DLD1 (cell line): Measurements from ENCODE around the gene RPL21.
"Not testable (repeated sequence)": the region's sequence is repeated elsewhere in the genome, so short reads cannot be mapped to it uniquely, and the experiment has no call there.

ENCODE experiments used
- in situ Hi-C: cut with HindIII; loops from 2 replicates; pipeline ENCODE4 v1.10.0; 2017; ENCODE audit warnings: low sequenced_read_pairs

The RPL21 gene

GRCh38 chr13:27251166-27252091 is at the start of gene RPL21:
TSS of gene RPL21 (plus strand) at chr13:27251558. CDS start at chr13:27253777, 2,219 bp downstream.
- in situ Hi-C loops: no loop called here

- in situ Hi-C loops: no loop called here
Measured at GRCh38 chr13:27201661-27202060, 49.7 kb upstream of the RPL21 start.

GRCh38 chr13:27203186-27203585 is 48.2 kb upstream of the RPL21 start:
- in situ Hi-C loops: no loop called here

GRCh38 chr13:27203854-27204253 is 47.5 kb upstream of the RPL21 start:
- in situ Hi-C loops: no loop called here

GRCh38 chr13:27208514-27208913 is 42.8 kb upstream of the RPL21 start:
- in situ Hi-C loops: no loop called here

GRCh38 chr13:27211271-27211670 is 40.1 kb upstream of the RPL21 start:
- in situ Hi-C loops: no loop called here

GRCh38 chr13:27211771-27212364 is 39.5 kb upstream of the RPL21 start:
- in situ Hi-C loops: no loop called here

- in situ Hi-C loops: not testable (repeated sequence)
Measured at GRCh38 chr13:27213386-27213785, 38.0 kb upstream of the RPL21 start.

GRCh38 chr13:27217791-27218190 is 33.6 kb upstream of the RPL21 start:
- in situ Hi-C loops: not testable (repeated sequence)

GRCh38 chr13:27218861-27219260 is 32.5 kb upstream of the RPL21 start:
- in situ Hi-C loops: not testable (repeated sequence)

GRCh38 chr13:27219611-27220010 is 31.7 kb upstream of the RPL21 start:
- in situ Hi-C loops: no loop called here

GRCh38 chr13:27222100-27222499 is 29.3 kb upstream of the RPL21 start:
- in situ Hi-C loops: not testable (repeated sequence)

GRCh38 chr13:27226991-27227390 is 24.4 kb upstream of the RPL21 start:
- in situ Hi-C loops: no loop called here

GRCh38 chr13:27228131-27228530 is 23.2 kb upstream of the RPL21 start:
- in situ Hi-C loops: no loop called here

- in situ Hi-C loops: no loop called here
Measured at GRCh38 chr13:27229642-27230041, 21.7 kb upstream of the RPL21 start.

GRCh38 chr13:27233964-27234363 is 17.4 kb upstream of the RPL21 start:
- in situ Hi-C loops: no loop called here

GRCh38 chr13:27236478-27236877 is 14.9 kb upstream of the RPL21 start:
- in situ Hi-C loops: no loop called here

- in situ Hi-C loops: no loop called here
Measured at GRCh38 chr13:27242702-27243101, 8.7 kb upstream of the RPL21 start.

- in situ Hi-C loops: no loop called here
Measured at GRCh38 chr13:27245610-27246009, 5.7 kb upstream of the RPL21 start.

GRCh38 chr13:27250833-27251165 is 559 bp upstream of the RPL21 start:
- in situ Hi-C loops: no loop called here

GRCh38 chr13:27252467-27252866 is 1.1 kb downstream of the RPL21 start:
- in situ Hi-C loops: no loop called here

GRCh38 chr13:27257233-27257568 is 5.8 kb downstream of the RPL21 start:
- in situ Hi-C loops: no loop called here
